DND-41 (cell line): Measurements from ENCODE around the gene GRIK4.

Experiments
- CTCF ChIP-seq: IDR thresholded peaks from 2 replicates; pipeline ENCODE4 v1.5.1; 2012; ENCODE audit warnings: borderline replicate concordance, low read length, moderate library complexity, mild to moderate bottlenecking; ENCODE audit not compliant: poor library complexity, severe bottlenecking; ENCODE audit errors: extremely low read depth
- EZH2 ChIP-seq: IDR thresholded peaks from 3 replicates; pipeline ENCODE4 v1.6.1; 2012; ENCODE audit warnings: borderline replicate concordance, low read depth, mild to moderate bottlenecking, moderate library complexity, low read length, inconsistent platforms; ENCODE audit not compliant: severe bottlenecking

DNA sequence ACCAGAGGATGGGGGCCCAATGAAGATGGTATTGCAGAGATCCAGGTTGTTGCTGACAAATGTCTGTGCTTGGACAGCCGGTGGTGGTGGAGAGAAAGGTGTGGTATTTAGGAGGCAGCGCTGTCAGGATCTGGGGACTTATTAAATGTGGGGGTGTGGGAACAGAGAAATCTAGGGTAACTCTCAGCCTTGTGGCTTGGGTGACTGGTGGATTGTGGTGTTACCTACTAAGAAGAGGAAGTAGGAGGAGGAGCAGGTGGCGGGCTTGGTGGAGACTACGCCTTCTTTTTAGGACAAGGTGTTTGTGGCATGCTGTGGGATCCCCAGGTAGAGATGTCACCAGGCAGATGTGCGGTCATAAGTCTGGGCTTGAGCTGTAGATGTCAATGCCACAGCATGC lies 144.0 kb downstream of the GRIK4 start:
- no peak for TF ChIP-seq CTCF
- no peak for TF ChIP-seq EZH2
